ENCODE results near the gene ZNF536.

The ZNF536 gene

DNA sequence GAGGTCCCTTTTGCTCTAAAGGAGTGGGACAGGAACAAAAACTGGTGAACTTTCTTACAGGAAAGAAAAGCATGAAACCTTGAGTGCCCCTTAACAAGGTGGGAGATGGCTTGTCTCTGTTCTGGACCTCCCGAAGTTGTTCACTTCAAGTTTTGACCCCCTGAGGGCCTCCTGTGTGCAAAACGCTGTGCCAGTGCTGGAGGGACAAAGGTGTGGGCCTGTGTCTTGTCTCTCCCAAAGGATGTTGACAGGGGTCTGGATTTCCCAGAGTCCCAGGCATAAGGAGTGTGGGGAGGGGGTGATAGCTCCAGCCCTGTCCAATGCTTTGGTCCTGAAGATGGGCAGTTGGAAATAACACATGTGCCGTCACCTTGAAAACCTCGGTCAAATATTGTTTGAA is 6.5 kb downstream of the ZNF536 start:
- TF ChIP-seq, protein P1, sequence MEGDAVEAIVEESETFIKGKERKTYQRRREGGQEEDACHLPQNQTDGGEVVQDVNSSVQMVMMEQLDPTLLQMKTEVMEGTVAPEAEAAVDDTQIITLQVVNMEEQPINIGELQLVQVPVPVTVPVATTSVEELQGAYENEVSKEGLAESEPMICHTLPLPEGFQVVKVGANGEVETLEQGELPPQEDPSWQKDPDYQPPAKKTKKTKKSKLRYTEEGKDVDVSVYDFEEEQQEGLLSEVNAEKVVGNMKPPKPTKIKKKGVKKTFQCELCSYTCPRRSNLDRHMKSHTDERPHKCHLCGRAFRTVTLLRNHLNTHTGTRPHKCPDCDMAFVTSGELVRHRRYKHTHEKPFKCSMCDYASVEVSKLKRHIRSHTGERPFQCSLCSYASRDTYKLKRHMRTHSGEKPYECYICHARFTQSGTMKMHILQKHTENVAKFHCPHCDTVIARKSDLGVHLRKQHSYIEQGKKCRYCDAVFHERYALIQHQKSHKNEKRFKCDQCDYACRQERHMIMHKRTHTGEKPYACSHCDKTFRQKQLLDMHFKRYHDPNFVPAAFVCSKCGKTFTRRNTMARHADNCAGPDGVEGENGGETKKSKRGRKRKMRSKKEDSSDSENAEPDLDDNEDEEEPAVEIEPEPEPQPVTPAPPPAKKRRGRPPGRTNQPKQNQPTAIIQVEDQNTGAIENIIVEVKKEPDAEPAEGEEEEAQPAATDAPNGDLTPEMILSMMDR (conservative IDR thresholded peaks at IDR 0.05; ENCODE audit: low read length), result no peak
- no peak overlapping the region for H3K4me3 ChIP-seq (ENCODE audit: low read length)
- DNase-seq (ENCODE audit: low read depth), result no peak

GRCh38 chr19:30379841-30380610 is 7.8 kb downstream of the ZNF536 start:
- TF ChIP-seq, protein P1 (conservative IDR thresholded peaks at IDR 0.05; ENCODE audit: low read length), result no peak
- H3K4me3 ChIP-seq (ENCODE audit: low read length), result no peak overlapping the region
- DNase-seq (ENCODE audit: low read depth), result no peak

DNA sequence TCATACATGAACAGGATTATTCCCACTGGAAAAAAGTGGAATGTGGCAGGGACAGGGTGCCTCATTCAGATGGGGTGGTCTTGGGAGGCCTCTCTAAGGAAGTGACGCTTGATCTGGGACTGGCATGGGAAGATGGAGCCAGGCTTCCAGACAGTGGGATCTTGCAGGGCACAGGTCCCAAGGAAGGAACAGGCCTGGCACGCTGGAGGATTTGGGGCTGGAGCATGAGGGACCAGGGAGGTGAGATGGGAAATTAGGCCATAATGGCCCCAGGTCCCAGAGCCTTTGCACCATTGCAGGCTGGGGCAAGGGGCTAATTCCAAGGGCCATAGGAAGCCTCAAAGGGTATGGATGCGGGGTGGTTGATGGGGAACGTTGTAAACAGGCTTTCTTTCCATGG is 9.2 kb downstream of the ZNF536 start:
- no peak overlapping the region for H3K4me3 ChIP-seq (ENCODE audit: low read length)
- TF ChIP-seq, protein P1 (conservative IDR thresholded peaks at IDR 0.05; ENCODE audit: low read length), result no peak

GRCh38 chr19:30385174-30385573 is 13.0 kb downstream of the ZNF536 start:
- TF ChIP-seq, protein P1 (conservative IDR thresholded peaks at IDR 0.05; ENCODE audit: low read length), result no peak
- no peak for DNase-seq (ENCODE audit: low read depth)
- no peak overlapping the region for H3K4me3 ChIP-seq (ENCODE audit: low read length)

More for the DNA sequence above, 9.2 kb downstream of the ZNF536 start:
- no peak for DNase-seq (ENCODE audit: low read depth)

- H3K4me3 ChIP-seq (ENCODE audit: low read length), result no peak overlapping the region
- no peak for DNase-seq (ENCODE audit: low read depth)
- TF ChIP-seq, protein P1 (conservative IDR thresholded peaks at IDR 0.05; ENCODE audit: low read length), result no peak
Observed at GRCh38 chr19:30385666-30386065, 13.5 kb downstream of the ZNF536 start.

DNA sequence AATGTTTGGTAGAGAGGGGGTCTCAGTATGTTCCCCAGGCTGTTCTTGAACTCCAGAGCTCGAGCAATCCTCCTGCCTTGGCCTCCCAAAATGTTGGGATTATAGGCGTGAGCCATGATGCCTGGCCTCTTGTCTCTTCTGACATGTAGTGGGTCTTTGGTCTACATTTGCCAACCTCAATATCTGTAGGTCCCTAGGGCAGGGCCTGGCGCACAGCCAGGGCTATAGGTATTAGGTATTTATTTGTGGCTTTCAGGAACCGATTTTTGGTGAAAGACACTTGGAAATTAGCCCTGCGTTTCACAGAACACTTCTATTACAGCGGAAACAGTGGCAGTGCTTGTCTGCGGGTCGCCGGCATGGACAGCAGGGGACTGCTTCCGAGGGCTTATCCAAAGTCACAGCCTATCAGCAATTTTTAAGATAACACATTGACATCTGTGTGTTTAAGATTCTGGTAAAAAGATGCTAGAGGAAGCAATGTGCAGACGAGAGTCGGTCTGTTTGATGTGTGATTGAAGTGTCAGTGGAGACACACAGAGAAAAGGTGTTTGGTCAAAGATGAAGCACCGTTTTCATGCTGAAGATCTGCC is 14.5 kb downstream of the ZNF536 start:
- H3K4me3 ChIP-seq (ENCODE audit: low read length), result no peak overlapping the region
- DNase-seq (ENCODE audit: low read depth), result no peak
- TF ChIP-seq, protein P1 (conservative IDR thresholded peaks at IDR 0.05; ENCODE audit: low read length), result no peak

All from AG10803 (cell line).